ENCODE results near the gene AMZ2. TPM values are rescaled to one million over a fixed set of nuclear protein-coding genes. Genes with fewer than 3 reads are reported as not detected.
"Not testable (repeated sequence)": the region's sequence is repeated elsewhere in the genome, so short reads cannot be mapped to it uniquely, and the experiment has no call there.

AMZ2 gene
- total RNA-seq, 1 experiment from 2014 or later = 72.6 TPM

GRCh38 chr17:68220186-68220585 lies 27.7 kb upstream of the AMZ2 start:
- DNase-seq (ENCODE audit: low read depth) = not testable (repeated sequence)

- not testable (repeated sequence) for DNase-seq (ENCODE audit: low read depth)
These were observed 27.1 kb upstream of the AMZ2 start for GRCh38 chr17:68220786-68221185.

- DNase-seq (ENCODE audit: low read depth) = no peak
These were observed 26.1 kb upstream of the AMZ2 start for GRCh38 chr17:68221786-68222185.

GRCh38 chr17:68222606-68223005 lies 25.2 kb upstream of the AMZ2 start:
- no peak for DNase-seq (ENCODE audit: low read depth)

- DNase-seq (ENCODE audit: low read depth) = not testable (repeated sequence)
These were observed 22.8 kb upstream of the AMZ2 start for GRCh38 chr17:68225055-68225454.

- DNase-seq (ENCODE audit: low read depth) = not testable (repeated sequence)
These were observed 19.7 kb upstream of the AMZ2 start for GRCh38 chr17:68228039-68228680.

- DNase-seq (ENCODE audit: low read depth) = no peak
These were observed 18.8 kb upstream of the AMZ2 start for GRCh38 chr17:68228817-68229570.

GRCh38 chr17:68229619-68230018 lies 18.2 kb upstream of the AMZ2 start:
- no peak for DNase-seq (ENCODE audit: low read depth)

- peak; percentile 19 for DNase-seq (ENCODE audit: low read depth)
These were observed 16.7 kb upstream of the AMZ2 start for GRCh38 chr17:68231131-68231530.

GRCh38 chr17:68231541-68231940 lies 16.3 kb upstream of the AMZ2 start:
- no peak for DNase-seq (ENCODE audit: low read depth)

GRCh38 chr17:68232741-68233140 lies 15.1 kb upstream of the AMZ2 start:
- not testable (repeated sequence) for DNase-seq (ENCODE audit: low read depth)

GRCh38 chr17:68234726-68235335 lies 13.0 kb upstream of the AMZ2 start:
- DNase-seq (ENCODE audit: low read depth) = peak; percentile 91

GRCh38 chr17:68235336-68235791 lies 12.5 kb upstream of the AMZ2 start:
- peak; percentile 70 for DNase-seq (ENCODE audit: low read depth)

- DNase-seq (ENCODE audit: low read depth) = not testable (repeated sequence)
These were observed 10.3 kb upstream of the AMZ2 start for GRCh38 chr17:68237369-68238163.

GRCh38 chr17:68238164-68238870 lies 9.5 kb upstream of the AMZ2 start:
- DNase-seq (ENCODE audit: low read depth) = no peak

- DNase-seq (ENCODE audit: low read depth) = no peak
These were observed 9.0 kb upstream of the AMZ2 start for GRCh38 chr17:68238871-68239253.

- DNase-seq (ENCODE audit: low read depth) = no peak
These were observed 8.0 kb upstream of the AMZ2 start for GRCh38 chr17:68239632-68240366.

- DNase-seq (ENCODE audit: low read depth) = no peak
These were observed 1.4 kb upstream of the AMZ2 start for GRCh38 chr17:68246271-68247028.

GRCh38 chr17:68248199-68248825 lies 469 bp downstream of the AMZ2 start:
- DNase-seq (ENCODE audit: low read depth) = no peak

All from Daoy (cell line).